Activated CD4-positive, CD25-positive, alpha-beta regulatory T cell (primary cell): ENCODE measurements around the gene DHRS12.
"Not testable (repeated sequence)": the region's sequence is repeated elsewhere in the genome, so short reads cannot be mapped to it uniquely, and the experiment has no call there.

Experiments
- DNase-seq, 4 experiments: peaks; one replicate each; lab custom pipeline; 2025; lab: John Stamatoyannopoulos, UW

DHRS12 gene

GRCh38 chr13:51828730-51829567 lies 25.0 kb upstream of the DHRS12 start:
- no peak for DNase-seq

GRCh38 chr13:51827254-51827653 lies 23.3 kb upstream of the DHRS12 start:
- DNase-seq: no peak

- no peak for DNase-seq
Measured at GRCh38 chr13:51826606-51827005, 22.6 kb upstream of the DHRS12 start.

GRCh38 chr13:51825681-51826254 lies 21.8 kb upstream of the DHRS12 start:
- DNase-seq: no peak

- no peak for DNase-seq
Measured at GRCh38 chr13:51825165-51825592, 21.2 kb upstream of the DHRS12 start.

GRCh38 chr13:51824712-51825111 lies 20.7 kb upstream of the DHRS12 start:
- DNase-seq: not testable (repeated sequence)

- no peak for DNase-seq
Measured at GRCh38 chr13:51823863-51824262, 19.9 kb upstream of the DHRS12 start.

- DNase-seq: no peak
Measured at GRCh38 chr13:51823359-51823758, 19.4 kb upstream of the DHRS12 start.

- DNase-seq: no peak
Measured at GRCh38 chr13:51822106-51822815, 18.3 kb upstream of the DHRS12 start.

- no peak for DNase-seq
Measured at GRCh38 chr13:51821606-51822005, 17.6 kb upstream of the DHRS12 start.

GRCh38 chr13:51820016-51820597 lies 16.1 kb upstream of the DHRS12 start:
- DNase-seq: no peak

- DNase-seq: no peak
Measured at GRCh38 chr13:51819544-51819943, 15.6 kb upstream of the DHRS12 start.

GRCh38 chr13:51818781-51819511 lies 15.0 kb upstream of the DHRS12 start:
- DNase-seq: no peak

GRCh38 chr13:51818276-51818675 lies 14.3 kb upstream of the DHRS12 start:
- no peak for DNase-seq

- no peak for DNase-seq
Measured at GRCh38 chr13:51817717-51818116, 13.8 kb upstream of the DHRS12 start.

- DNase-seq: no peak
Measured at GRCh38 chr13:51816604-51817249, 12.8 kb upstream of the DHRS12 start.

GRCh38 chr13:51815848-51816247 lies 11.9 kb upstream of the DHRS12 start:
- no peak for DNase-seq

- peak; percentile 13 to 55 (median 31) for DNase-seq
Measured at GRCh38 chr13:51814825-51815650, 11.1 kb upstream of the DHRS12 start.

- no peak for DNase-seq
Measured at GRCh38 chr13:51814071-51814470, 10.1 kb upstream of the DHRS12 start.

GRCh38 chr13:51811920-51812451 lies 8.0 kb upstream of the DHRS12 start:
- DNase-seq: no peak
